Vagina (tissue), 2 donors: ENCODE results near the gene RNASEH2B. TPM values are rescaled to one million over a fixed set of nuclear protein-coding genes. Genes with fewer than 3 reads are reported as not detected.

Source experiments
- DNase-seq, 2 donors: peaks; one replicate each; pipeline ENCODE4 v3.0.0-alpha.2; 2017; ENCODE audit errors: extremely low spot score in 2 of 2
- H3K27ac ChIP-seq: fragments of 200-600 bp; sonication (generic); one replicate; pipeline ENCODE4 v1.5.1; 2019
- H3K27me3 ChIP-seq: fragments of 200-600 bp; sonication (generic); one replicate; pipeline ENCODE4 v1.5.1; 2019
- H3K36me3 ChIP-seq, 2 donors: fragments of 200-600 bp; sonication (generic); one replicate each; pipeline ENCODE4 v1.5.1; 2017 to 2019
- H3K4me1 ChIP-seq: fragments of 200-600 bp; sonication (generic); one replicate; pipeline ENCODE4 v1.5.1; 2019
- H3K4me3 ChIP-seq, 2 donors: fragments of 200-600 bp; sonication (generic); 1 replicate in 1 of 2; 2 replicates in 1 of 2; pipeline ENCODE4 v1.5.1; 2016 to 2019
- H3K9me3 ChIP-seq: fragments of 200-600 bp; sonication (generic); one replicate; pipeline ENCODE4 v1.5.1; 2019
- CTCF ChIP-seq, 3 experiments: fragments of 450-650 bp in 2 of 3; fragments of 200-600 bp in 1 of 3; sonication (generic) in 1 of 3; IDR thresholded peaks; one replicate each; pipeline ENCODE4 v1.5.1; 2017 to 2019; ENCODE audit warnings: antibody characterized with exemption in 3 of 3, mild to moderate bottlenecking in 2 of 3, moderate library complexity in 2 of 3
- POLR2A ChIP-seq, 2 donors: fragments of 450-650 bp; IDR thresholded peaks; one replicate each; pipeline ENCODE4 v1.6.1; 2017; ENCODE audit warnings: antibody characterized with exemption in 2 of 2, mild to moderate bottlenecking in 2 of 2, moderate library complexity in 2 of 2
- POLR2AphosphoS5 ChIP-seq, 2 donors: sonication (generic); formaldehyde crosslinking; IDR thresholded peaks; one replicate each; pipeline ENCODE4 v1.9.0; 2017; ENCODE audit warnings: antibody characterized with exemption in 2 of 2, mild to moderate bottlenecking in 2 of 2, low read depth in 1 of 2; ENCODE audit not compliant: insufficient read depth in 1 of 2
- intact Hi-C: fragments of 100-400 bp; cut with DNase I; formaldehyde crosslinking; loops from one replicate; pipeline ENCODE4 v1.15.1; 2023
- total RNA-seq: library from RNA; depleted of rRNA; stranded (reverse); fragments of >200 nt; gene quantifications from one replicate; pipeline ENCODE4 v1.2.3, GENCODE V29; 2016

The RNASEH2B gene
- total RNA-seq, 1 donor from 2014 or later = 72.9 TPM

GRCh38 chr13:50981686-50982085 lies 72.1 kb downstream of the RNASEH2B start:
- Histone ChIP-seq H3K27ac (no peak overlapping the region), H3K27me3 (no peaks in the 10 kb centered on the region), H3K36me3 (no peaks in the 10 kb centered on the region), H3K4me1 (no peaks in the 10 kb centered on the region), H3K4me3 (no peak overlapping the region), H3K9me3 (no peaks in the 10 kb centered on the region)
- no peak for DNase-seq
- intact Hi-C loops = no loop called here
- TF ChIP-seq POLR2A (IDR thresholded peaks at IDR 0.05) (no peak), POLR2AphosphoS5 (IDR thresholded peaks at IDR 0.05; ENCODE audit: insufficient read depth in 1 of 2, low read depth in 1 of 2) (no peak), CTCF (IDR thresholded peaks at IDR 0.05) (no peak)

DNA sequence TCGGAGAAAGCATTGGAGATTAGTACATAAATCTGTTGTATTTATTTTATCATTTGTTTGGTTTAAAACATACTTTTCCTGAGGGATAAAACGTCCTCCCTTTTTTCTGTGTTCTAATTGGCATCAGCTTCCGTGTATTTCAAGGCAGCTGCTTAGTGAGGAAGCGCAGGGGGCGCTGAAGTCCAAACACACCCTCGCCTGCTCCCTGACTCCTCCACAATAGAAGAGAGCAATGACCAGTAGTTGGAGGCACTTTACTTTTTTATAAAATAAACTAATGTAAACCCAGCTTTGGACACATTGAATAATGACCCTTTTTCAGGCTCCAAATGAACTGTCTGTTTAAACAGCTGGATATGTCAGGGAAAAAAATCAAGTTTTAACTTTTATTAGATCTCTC lies 79.9 kb downstream of the RNASEH2B start:
- Histone ChIP-seq H3K27ac (no peak overlapping the region), H3K4me1 (peaks cover 27% of the 10 kb centered on the region), H3K36me3 (no peaks in the 10 kb centered on the region), H3K4me3 (no peak overlapping the region), H3K9me3 (no peaks in the 10 kb centered on the region), H3K27me3 (no peaks in the 10 kb centered on the region)
- DNase-seq = no peak
- intact Hi-C loops = no loop called here
- TF ChIP-seq POLR2A (IDR thresholded peaks at IDR 0.05) (no peak), POLR2AphosphoS5 (IDR thresholded peaks at IDR 0.05; ENCODE audit: insufficient read depth in 1 of 2, low read depth in 1 of 2) (no peak), CTCF (IDR thresholded peaks at IDR 0.05) (peak in 2 of 3 experiments; percentile 10 to 32)

GRCh38 chr13:50990065-50990817 lies 80.7 kb downstream of the RNASEH2B start:
- intact Hi-C loops = no loop called here
- no peaks in the 10 kb centered on the region for H3K36me3 ChIP-seq
- H3K4me3 ChIP-seq = no peak overlapping the region
- H3K4me1 ChIP-seq = peaks cover 27% of the 10 kb centered on the region
- H3K27me3 ChIP-seq = no peaks in the 10 kb centered on the region
- no peak for DNase-seq
- H3K27ac ChIP-seq = peak overlapping the region; percentile 59
- H3K9me3 ChIP-seq = no peaks in the 10 kb centered on the region
- TF ChIP-seq POLR2A (IDR thresholded peaks at IDR 0.05) = no peak

GRCh38 chr13:50990818-50991506 lies 81.4 kb downstream of the RNASEH2B start:
- Histone ChIP-seq H3K4me1 (peaks cover 27% of the 10 kb centered on the region), H3K4me3 (no peak overlapping the region), H3K27ac (peak overlapping the region; percentile 59), H3K27me3 (no peaks in the 10 kb centered on the region), H3K36me3 (no peaks in the 10 kb centered on the region), H3K9me3 (no peaks in the 10 kb centered on the region)
- intact Hi-C loops = no loop called here
- TF ChIP-seq POLR2AphosphoS5 (IDR thresholded peaks at IDR 0.05; ENCODE audit: insufficient read depth in 1 of 2, low read depth in 1 of 2) (no peak), POLR2A (IDR thresholded peaks at IDR 0.05) (no peak), CTCF (IDR thresholded peaks at IDR 0.05) (no peak)
- DNase-seq = no peak

DNA sequence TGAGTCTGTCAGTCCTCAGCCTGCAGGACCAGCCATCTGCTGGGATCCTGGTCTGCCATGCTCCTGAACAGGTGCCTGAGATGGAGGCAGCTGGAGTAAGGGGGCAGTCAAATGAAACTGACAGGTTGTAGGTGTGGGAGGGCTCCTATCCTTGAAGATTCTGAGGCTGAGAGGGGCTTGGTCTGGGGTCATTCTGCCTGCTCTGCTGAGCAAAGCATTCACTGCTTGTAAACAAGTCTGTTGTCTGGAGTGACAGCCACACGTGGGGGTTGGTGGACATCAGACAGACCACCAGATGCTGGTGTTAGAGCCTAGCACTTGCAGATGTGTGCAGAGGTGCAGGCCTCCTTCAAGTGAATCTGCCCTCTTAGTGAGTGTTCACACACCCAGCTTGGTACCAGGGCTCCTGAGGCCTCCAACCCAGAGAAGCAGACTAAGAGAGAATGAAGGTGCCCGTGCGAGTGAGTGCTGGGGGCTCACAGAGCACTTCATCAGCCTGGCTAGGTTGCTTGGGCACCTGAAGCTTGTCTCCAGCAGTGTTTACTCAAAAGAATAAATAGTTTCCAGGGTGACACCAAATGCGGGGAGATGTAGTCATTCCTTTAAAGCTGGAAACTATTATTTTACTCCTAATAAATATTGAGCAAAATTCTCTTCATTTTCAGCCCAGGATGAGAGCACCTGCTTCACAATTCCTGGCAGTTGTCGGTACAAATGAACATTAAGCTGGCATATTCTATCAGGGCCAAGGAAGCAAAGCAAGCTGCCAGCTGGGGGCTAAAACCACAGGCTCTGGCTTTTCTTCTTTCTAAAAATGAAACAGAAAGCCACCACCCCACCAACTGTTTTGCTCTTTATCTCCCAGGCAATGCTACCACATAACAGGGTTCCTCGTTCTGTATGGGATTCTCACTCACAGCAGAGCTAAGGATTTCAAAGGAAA lies 82.3 kb downstream of the RNASEH2B start:
- Histone ChIP-seq H3K36me3 (no peaks in the 10 kb centered on the region), H3K27me3 (no peaks in the 10 kb centered on the region), H3K4me1 (peaks cover 27% of the 10 kb centered on the region), H3K9me3 (no peaks in the 10 kb centered on the region), H3K27ac (peak overlapping the region; percentile 59), H3K4me3 (no peak overlapping the region)
- DNase-seq = no peak
- intact Hi-C loops = no loop called here
- TF ChIP-seq POLR2A (IDR thresholded peaks at IDR 0.05) (no peak), POLR2AphosphoS5 (IDR thresholded peaks at IDR 0.05; ENCODE audit: insufficient read depth in 1 of 2, low read depth in 1 of 2) (no peak), CTCF (IDR thresholded peaks at IDR 0.05) (no peak)
